Iris pigment epithelial cell (primary cell): ENCODE data around the gene PTGS1.
"Not testable (repeated sequence)": the region's sequence is repeated elsewhere in the genome, so short reads cannot be mapped to it uniquely, and the experiment has no call there.

Experiments
- DNase-seq: peaks from one replicate; pipeline ENCODE4 v3.0.0-alpha.2; 2011; ENCODE audit warnings: low read depth

Gene PTGS1

DNA sequence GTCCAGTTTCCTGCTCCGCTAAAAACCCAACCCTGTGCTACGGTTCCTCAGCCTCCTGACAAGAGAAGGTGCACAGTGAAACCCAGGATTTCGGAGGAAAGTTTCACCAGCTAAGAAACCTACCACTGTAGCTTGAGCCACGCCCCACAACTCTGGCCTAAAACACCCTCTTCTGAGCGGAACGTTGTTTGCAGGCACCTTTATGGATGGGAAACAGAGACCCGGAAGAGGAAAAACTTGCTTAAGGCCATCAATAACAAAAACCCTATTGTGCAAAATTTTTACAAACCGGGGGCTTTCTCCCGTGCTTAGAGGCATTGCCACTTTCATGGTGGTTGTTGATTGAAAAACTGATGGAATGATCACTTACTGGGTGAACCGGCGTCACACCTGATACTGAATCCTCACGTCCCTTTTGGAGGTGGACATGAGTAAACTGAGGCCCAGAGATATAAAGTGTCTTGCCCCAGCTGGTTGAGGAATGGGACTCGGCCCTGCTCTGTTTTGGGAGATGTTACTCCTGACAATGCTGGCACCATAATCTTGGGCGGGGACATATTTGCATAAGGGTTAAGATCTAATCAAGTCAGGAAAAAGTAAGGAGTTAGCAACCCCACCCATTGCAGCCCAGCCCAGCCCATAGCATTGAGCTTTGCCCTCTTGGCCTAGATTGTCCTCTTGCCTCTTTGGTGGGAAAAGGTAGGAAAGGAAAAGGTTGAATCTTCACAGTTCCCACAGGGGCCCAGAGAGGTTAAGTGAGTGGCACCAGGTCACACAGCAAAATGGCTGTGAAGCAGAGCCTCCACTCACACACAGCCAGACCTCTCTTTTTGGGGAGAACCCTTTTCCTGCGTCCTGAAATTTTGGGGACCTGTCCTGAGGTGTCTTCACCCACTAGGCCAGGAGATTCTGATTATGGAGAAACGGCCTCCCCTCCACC lies 23.2 kb upstream of the PTGS1 start:
- peak; percentile 44 for DNase-seq

DNA sequence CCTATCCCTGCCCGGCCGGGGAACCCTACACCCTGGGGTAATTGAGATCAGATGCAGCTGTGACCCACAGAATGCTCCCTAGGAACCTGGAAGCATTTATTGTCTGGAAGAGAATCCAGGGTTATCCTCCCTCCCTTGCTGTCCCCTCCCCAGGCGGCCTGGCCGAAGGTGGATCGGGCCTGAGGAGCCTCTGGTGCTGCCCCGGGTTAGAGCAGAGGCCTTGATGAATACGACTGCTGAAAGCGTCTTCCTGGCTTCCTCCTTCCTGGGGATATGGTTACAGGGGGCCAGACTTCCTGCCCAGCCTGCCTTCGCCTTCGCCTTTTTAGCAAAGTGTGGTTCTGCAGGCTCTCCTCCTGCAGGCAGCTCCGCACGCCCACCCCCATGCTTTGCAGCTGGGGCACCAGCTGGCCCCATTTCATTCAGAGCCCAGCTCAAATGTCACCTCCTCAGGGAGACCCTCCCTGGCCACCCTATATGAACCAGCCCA lies 22.5 kb upstream of the PTGS1 start:
- no peak for DNase-seq

DNA sequence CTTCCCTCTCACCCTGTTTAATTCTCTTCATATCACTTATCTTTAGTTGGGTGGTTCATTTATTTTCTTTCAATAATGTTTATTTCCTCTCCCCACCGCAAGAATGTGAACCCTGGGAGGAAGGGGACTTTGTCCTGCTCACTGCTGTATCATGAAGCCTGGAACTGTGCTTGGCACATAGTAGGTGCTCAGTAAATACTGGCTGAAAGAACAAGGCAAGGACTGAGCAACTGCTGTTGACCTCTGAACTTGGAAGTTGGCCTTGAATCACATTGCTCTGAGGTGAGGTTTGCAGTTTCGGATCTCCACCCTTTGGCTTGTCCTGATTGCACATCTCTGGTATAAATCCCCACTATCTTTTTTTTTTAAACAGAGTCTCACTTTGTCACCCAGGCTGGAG lies 22.0 kb upstream of the PTGS1 start:
- no peak for DNase-seq

DNA sequence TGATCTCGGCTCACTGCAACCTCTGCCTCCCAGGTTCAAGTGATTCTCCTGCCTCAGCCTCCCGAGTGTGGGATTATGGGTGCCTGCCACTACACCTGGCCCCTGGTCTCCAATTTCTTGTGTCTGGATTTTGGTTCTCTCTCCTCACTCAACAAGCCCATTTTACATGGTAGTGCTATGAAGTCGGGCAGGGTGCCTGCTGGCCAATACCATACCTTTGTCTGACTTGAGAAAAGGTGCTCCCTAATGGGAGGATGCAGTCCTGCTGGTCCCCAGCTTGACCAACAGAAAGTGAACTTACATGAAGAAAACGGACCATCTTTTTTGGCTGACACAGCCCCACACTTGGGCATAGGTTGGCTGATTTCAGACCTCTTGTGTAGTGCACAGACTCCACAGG lies 21.6 kb upstream of the PTGS1 start:
- DNase-seq: no peak

DNA sequence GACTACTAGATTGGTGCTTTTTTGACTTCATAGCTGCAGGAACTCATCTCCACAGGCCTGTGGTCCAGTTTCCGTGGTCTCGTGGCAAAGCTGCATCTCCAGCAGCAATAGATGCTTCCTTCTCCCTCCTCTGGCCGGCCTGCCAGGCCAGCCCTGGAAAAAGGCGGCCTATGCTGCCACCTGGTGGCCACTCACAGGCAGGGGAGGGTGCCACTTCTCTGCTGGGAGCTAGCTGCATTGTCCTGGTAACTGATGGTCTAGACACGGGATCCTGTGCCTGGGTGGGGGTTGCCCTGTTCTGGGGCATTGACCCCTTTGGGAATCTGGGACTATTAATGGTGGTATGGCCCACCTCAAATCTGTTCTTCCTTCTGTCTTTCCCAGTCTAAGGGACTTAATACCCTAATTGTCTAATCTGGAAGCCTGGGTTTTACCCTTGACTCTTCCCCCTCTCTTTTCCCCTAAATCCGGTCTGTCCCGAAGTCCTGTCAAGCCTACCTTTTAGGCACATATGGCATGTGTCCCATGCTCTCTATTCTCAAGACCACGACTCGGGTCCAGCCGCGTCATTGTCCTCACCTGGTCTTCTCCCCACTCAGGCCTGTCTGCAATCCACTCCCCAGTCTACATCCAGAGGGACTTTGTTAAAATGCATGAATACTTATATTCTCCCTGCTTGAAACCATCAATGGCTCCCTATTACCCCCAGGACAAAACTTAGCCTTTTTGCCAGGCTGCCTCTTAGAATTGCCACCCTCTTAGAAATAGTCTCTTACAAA lies 20.1 kb upstream of the PTGS1 start:
- DNase-seq: peak; percentile 63

DNA sequence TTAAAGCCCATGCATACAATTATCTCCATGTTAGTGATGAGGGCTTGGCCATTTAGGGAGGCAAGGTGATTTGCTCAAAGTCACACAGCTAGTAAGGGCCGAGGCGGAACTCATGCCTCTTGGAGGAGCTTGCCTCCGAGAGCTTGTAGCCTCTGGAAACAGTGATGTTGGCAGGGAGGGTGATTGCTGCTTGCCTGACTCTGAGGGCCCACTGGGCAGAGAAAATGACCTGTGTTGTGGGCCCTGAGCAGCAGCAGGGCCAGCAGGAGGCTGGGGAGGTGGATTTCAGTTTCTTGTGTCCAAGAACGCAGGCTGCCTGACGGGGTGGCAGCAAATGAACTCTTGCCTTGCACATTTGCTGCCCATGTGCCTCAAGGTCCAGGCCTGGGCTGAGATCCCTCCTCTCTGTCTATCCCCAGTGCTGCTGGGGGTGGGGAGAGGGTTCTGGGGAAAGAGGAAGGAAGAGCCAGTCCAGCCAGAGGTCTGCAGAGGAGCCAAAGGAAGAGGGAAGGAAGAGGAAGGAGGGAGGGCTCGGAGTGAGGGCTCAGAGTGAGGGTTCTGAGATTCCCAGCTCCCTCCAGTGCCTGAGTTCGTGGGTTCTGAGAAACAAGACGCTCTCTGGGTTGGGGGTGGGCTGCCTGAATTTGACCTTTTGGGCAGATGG lies 16.2 kb upstream of the PTGS1 start:
- no peak for DNase-seq

DNA sequence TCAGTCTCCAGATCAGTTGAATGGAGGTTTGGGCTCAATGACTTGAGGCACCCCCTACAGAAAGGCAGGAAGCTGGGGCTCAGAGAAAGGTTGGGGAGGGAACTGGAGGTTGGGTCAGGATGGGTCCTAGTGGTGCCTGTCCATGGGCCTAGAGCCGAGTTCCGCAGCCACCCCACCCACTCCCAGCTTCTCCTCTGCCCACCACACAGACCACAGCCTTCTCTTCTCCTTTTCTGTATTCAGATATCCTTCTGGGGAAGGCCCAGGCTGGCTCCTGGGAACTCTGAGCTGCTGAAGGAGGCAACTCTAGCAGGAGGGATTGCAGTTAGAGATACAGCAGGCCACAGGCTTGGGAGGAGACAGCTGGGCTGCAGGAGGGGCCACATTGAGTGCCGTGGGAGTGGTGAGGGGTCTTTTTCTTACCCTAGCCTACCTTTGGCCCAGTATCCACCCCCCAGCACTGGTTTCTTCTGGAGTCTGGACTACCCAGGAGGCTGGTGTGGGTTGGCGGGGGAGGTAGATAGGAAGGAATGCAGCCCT lies 15.4 kb upstream of the PTGS1 start:
- DNase-seq: no peak

DNA sequence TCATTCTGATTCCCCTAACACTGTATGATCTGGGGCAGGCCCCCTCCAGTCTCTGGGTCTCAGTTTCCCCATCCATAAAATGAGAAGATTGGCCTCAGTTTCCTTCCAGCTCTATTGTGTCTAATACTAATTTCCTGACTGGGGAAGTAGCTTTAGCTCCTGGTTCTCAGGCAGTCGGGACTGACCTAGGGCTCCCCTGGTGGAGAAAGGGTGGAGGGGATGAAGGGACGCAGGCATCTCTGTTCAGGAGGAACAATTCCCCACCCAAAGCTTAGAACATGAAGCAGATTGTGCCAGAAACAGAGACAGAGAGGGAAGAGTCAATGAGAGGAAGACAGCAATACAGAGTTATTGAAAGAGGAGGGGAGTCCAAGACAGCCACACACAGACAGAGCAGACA lies 14.2 kb upstream of the PTGS1 start:
- no peak for DNase-seq

DNA sequence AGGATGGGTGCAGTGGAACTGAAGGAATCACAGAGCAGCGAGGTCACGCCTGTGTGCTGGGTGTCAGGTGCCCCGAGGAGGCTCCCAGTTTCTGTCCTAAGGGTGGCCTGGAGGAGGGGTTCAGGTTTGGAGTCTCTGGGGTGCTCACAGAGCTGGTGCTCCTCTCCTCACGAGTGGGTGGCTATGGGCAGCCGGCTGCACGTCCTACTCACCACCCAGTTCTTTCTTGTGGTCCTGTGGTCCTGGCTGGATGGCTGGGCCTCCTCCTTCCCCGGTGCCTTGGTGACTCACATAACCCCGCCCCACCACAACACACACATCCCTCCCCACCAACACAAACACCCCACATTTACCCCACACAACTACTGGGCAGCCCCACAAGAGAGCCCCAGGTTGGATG lies 9.9 kb upstream of the PTGS1 start:
- peak; percentile 57 for DNase-seq

DNA sequence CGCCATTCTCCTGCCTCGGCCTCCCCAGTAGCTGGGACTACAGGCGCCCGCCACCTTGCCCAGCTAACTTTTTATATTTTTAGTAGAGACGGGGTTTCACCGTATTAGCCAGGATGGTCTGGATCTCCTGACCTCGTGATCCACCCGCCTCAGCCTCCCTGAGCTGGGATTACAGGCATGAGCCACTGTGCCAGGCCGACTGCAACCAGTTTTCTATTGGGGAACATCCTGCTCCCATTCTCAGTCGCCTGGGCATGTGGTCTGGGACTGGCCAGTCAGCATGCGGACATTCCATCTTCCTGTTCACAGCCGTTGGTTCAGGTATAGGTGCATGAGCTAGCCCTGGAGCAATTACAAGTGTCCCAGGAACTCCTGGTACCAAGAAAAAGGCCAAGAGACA lies 7.7 kb upstream of the PTGS1 start:
- DNase-seq: not testable (repeated sequence)

DNA sequence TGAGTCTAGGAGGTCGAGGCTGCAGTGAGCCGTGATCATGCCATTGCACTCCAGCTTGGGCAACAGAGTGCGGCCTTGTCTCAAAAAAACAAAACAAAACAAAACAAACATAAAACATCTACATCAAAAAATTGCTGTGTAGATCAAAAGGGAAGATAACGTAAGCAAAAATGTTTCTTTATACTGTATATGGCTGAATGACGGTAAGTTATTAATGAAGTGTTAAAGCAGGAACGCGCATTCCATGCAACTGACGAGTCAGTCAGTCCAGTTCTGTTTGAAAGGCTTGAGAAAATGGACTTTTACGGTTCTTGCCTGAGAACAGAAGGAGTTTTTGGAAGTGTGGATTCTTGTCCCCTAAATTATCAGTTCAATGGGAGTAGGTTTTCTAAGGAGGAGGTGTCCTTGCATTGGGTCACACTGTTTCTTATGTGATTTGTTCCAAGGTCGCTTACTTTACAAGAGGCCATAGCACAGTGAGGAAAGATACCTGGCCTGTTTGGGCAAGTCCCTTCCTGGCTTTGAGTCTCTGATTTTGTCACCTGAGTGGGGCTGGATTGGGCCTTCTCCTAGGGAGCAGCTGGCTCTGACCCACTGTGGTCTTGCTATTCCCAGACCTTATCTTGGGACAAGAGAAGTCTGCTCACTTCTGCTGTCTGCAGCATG lies 6.6 kb upstream of the PTGS1 start:
- no peak for DNase-seq

DNA sequence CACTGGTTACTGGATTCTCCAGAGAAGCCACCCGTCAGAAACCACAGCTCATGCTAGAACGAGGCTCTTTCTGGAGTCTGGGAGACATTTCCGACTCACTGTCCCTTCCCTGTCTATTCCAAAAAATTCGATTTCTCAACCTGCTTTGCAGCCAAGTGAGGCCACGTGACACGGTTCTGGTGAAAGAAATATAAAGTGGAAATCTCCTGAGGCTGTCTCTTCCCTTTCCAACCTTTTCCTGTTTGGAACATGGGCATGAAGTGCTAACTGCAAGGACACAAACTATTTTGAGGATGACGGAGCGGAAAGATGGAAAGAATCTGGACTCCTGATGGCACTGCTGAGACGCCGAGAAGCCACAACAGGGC lies 6.1 kb upstream of the PTGS1 start:
- no peak for DNase-seq

DNA sequence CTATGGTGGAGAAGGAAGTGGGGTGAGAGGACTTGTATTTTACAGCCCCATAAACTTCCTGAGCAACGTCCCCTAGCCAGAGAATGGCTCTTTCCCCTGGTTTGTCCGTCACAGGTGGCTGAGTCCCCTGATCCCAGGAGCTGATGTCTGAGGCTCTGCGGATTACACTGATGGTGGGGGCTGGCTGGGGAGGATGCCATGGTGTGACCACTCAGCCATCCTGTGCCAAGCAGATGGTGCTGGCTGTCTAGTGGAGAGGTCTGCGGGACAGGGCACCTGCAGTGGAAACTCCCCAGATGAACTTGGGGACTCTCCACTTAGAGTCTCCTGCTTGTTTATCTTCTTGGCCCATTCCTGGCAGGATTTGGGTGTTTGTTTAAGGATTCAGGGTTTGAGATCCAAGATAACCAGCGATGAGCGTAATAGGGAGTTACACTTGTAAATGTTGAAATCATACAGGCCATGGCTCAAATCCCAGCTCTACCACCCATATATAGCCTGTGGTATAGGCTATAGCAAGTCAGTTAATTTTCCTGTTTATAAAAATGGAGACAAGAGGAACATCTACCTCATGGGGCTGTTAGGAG lies 4.7 kb upstream of the PTGS1 start:
- no peak for DNase-seq

DNA sequence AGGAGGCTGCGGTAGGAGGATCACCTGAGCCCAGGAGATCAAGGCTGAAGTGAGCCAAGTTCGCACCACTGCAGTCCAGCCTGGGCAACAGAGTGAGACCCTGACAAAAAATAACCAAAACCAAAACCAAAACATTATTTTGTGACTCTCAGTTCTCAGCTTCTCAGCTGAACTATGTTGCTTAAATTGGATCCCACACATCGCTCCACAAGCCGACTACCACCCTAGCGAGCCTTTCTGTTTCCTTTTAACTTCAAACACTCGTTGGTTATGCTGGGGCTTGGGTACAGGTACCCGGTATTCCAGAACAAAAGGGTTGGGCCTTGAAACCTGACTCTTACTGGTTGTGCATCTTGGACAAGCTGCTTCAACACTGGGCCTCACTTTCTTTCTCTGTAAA lies 3.8 kb upstream of the PTGS1 start:
- DNase-seq: no peak

DNA sequence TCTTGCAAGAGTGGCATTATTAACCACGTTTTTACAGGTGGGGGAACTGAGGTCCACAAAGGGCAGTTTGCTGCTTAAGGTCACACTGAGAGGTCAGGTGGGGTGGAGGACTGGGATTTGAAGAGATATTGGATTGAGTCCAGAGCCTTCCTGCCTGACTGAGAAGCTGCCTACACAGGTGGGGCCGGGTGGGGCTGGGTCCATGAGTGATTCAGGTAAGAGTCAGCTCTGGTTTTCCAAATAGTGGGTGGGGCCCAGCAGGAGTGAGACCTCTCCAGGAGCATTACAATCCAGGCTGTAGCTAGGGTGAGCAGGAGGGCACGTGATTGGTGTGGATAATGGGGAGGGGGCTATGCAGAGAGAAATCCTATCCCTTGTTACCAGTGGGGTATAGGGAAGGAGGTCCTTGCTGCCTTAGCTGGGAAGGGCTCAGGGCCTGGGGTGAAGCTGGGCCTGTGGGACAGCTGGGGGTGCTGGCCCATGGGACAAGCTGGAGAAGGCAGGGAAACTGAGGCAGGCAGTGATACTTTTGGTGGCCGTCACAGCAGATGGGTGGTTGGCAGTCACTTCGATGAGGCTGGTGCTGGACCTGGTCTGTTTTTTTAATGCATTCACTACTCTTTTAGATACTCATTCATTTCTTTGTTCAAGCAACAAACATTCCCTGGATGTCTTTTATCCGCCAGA lies 2.9 kb upstream of the PTGS1 start:
- no peak for DNase-seq

DNA sequence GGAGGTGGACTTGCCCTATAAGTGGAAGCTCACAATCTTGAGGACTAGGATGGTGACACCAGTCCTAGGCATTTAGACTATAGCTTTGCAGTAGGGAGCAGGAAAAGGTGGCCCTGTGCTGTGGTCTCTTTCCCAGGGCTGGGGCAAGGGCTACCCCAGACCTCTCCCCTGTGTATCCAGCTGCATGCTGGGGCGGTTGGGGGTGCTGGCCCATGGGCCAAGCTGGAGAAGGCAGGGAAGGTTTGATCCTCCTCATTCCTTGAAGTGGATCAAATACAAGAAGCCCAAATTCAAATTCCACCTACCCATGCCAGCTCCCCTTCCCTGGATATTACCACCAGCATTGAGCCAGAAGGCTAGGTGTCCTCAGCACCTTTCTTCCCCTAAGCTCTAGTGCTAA lies 2.2 kb upstream of the PTGS1 start:
- no peak for DNase-seq

DNA sequence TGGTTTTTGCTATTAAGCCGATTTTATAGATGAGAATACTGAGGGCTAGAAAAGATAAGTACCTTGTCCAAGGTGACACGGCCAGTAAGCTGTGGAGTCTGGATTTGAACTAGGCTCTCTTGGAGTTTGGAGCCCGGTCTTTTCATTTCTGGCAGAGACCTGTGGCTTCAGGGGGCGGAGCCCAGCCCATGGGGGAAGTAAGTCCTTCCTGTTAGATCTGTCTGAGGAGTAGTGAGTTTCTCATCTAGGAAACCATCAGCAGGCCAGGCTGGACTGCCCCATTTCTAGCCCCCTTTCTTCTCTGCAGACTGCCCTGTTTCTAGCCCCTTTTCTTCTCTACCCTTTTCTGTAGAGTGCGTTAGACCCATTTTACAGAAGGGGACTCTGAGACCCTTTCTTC lies 521 bp upstream of the PTGS1 start:
- DNase-seq: no peak

DNA sequence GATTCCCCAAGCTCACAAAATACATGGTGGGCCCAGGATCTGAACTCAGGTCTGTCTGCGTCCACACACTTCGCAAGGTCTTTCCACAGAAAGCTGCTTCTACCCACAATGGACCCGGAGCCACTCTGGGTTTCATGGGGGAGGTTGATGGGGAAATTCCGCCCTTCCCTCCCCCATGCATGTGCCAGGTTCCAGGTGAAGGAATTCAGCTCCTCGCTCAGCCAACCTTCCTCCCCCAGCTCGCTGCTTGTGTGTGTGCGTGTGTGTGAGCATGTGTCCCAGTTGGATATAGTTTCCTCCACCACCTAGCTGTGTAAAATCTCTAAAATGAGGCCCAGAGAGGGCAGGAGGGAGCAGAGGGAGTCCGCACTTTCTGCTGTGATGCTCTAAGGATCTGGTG lies 1.0 kb downstream of the PTGS1 start:
- no peak for DNase-seq

DNA sequence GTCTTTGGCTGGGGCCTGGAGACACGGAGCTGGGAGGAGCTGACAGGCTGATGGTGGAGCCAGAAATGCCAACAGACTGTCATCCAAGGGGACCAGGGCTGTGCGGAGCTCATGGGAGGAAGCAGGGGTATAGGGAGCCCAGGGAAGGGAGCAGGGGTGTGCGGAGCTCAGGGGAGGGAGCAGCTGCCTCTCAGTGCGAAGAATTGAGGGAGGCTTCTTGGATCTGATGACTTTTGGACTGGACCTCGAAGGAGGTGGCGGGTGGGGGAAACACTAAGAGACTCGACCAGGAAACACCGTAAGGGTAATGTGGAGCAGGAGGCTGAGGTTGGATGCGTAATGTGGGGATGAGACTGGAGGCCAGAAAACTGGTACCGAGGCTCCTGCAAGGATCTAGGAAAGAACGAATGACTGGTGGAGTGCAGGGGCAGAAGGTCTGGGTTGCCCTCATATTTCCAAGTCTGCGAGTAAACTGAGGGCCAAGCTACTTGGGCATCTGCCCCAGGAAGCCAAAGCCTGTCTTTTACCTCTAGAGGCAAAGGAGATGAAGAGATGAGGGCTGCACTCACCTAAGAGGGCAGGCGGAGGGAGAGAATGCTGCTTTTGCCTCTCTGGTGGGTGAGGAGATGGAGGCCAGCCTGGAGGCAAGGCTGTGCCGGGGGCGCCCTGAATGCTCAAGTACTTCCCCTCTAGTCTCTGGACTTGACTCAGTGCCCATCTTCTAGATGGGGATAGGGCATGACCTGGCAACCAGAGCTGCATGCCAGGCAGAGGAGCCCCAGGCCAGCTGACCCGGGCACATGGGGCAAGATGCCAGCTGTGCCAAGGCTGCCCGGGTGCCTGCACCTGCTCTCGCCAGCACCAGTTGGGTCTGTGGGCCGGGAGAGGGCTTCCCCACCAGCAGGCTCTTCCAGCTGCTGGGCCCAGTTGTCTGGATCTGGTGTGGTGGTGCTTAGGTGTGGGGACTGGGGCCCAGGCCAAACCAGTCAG lies 2.3 kb downstream of the PTGS1 start:
- no peak for DNase-seq
